Sigmoid colon (tissue), 4 donors: Measurements from ENCODE around the gene ITGB1.

Experiments used
- CTCF ChIP-seq, 4 experiments: fragments of 450-650 bp in 3 of 4; fragments of 200-600 bp in 1 of 4; IDR thresholded peaks; one replicate each; pipeline ENCODE4 v1.5.1; 2016 to 2019; ENCODE audit warnings: antibody characterized with exemption in 4 of 4, mild to moderate bottlenecking in 3 of 4, moderate library complexity in 2 of 4
- POLR2AphosphoS5 ChIP-seq, 4 donors: sonication (generic); formaldehyde crosslinking; IDR thresholded peaks; one replicate each; pipeline ENCODE4 v1.6.1; 2017; ENCODE audit warnings: antibody characterized with exemption in 4 of 4

GRCh38 chr10:32995751-32996150, 37.7 kb upstream of the ITGB1 start:
- TF ChIP-seq CTCF (IDR thresholded peaks at IDR 0.05) (no peak), POLR2AphosphoS5 (IDR thresholded peaks at IDR 0.05) (no peak)
